CD4-positive, alpha-beta T cell treated with Interleukin-15 for 4 hours (primary cell): ENCODE measurements around the gene CHMP1A.

Experiments
- DNase-seq: peaks from one replicate; pipeline ENCODE4 v3.0.0-alpha.2; 2020; ENCODE audit warnings: low spot score

Gene CHMP1A

DNA sequence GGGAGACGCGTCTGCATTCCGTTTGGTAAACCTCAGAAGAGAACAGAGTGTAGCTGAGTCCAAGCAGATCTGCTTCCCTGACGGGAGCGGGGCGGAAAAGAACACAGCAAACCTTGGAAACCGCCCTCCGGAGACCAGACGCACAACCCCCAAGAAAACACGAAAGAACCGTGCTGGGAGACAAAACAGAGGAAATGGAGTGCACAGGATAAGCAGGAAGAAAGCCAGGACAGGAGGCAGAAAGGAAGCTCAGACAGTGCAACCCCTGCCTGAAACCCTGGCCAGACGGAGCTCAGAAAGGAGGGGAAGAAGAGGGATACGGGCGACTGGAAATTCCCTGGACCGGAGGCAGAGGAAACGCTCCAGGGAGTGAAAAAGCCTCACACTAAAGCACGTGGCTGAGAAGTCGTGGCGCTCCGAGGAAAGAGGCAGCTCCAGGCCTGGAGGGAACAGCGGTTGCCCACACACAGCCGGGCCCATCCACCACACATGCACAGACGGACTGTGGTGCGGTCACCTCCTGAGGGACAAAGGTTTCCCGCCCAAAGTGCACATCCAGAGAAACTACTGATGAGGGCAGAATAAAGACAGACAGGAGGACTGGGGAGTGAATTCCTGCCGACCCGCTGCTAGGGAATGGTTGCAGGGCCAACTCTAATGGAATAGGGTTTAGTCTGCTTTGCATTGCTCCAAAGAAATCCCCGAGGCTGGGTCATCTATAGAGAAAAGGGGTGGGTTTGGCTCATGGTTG lies 33.8 kb downstream of the CHMP1A start:
- DNase-seq = no peak

GRCh38 chr16:89621698-89622409 lies 35.7 kb downstream of the CHMP1A start:
- DNase-seq = no peak

DNA sequence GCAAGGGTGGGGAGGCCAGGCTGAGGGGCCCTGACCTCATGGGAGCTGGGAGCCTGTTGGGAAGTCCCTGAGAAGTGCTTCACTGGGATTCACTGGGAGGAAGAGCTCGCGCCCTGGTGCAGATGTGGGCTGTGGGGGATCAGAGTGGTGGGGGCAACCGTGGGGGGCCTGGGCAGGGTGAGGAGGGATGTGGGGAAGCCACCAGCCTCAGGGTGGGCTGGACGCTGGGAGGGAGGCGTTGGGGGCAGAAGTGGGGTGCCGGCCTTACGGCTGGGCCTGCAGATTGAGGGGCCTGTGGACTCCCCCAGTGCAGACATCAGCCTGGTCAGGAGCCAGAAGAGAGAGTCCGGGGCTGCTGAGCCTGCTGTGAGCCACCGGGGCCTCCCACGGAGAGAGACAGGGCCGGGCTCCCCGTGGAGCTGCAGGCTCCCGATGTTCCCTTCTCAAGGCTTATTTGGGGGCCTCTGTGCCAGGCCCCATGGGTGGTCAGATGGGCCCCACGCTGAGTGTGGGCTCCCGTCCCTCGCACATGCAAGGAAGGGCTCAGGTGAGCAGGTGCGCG lies 36.3 kb downstream of the CHMP1A start:
- no peak for DNase-seq

- no peak for DNase-seq
Measured at GRCh38 chr16:89620406-89620841, 37.1 kb downstream of the CHMP1A start.

DNA sequence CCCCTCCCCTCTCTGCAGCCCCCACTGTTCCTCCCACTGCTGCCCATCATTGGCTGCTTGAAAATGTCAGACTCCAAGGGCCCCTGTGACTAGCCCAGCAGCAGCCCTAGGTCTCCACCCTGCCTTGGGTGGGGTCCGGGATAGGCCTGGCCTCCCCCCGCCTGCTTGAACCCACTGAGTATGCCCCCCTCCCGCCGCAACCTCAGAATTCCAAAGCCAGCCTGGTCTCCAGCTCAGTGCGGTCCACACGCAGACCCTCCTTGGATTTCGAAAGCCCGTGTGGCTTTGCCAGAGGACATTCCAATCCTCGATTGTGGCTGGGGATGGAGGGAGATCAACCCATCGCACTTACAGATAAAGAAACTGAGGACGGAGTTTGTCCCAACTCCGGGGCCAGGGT lies 37.7 kb downstream of the CHMP1A start:
- DNase-seq = no peak

- DNase-seq = no peak
Measured at GRCh38 chr16:89618109-89618998, 39.2 kb downstream of the CHMP1A start.

DNA sequence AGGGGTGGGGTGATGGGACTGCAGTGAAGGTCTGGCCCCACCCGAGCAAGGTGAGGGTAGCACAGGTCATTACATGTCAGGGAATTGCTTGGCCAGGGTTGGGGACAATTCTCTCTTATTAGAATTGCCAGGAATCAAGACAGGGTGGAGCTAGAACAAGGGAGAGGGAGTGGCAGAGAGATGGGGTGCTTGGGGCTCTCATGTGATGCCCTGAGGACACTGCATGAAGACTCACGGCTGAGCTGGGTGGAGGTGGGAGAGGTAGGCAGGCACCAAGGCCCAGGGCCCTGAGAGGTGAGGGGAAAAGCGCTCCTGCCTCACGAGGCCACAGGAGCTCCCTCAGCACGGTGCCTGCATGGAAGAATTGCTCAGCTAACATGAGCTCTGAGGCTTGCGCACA lies 40.5 kb downstream of the CHMP1A start:
- no peak for DNase-seq

DNA sequence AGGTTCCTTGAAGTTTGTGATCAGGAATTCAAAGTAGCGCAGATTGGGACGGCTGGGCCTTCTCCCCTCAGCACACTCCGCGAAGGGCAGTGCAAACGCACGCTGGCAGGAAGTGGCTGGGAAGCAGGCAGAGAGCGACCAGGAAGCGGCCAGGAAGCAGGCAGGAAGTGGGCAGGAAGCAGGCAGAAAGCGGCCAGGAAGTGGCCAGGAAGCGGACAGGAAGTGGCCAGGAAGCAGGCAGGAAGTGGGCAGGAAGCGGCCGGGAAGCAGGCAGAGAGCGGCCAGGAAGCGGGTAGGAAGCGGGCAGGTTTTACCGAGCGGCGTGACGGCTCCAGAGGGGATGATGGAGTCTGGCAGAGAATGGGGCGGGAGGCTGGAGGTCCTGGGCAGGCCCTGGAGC lies 40.9 kb downstream of the CHMP1A start:
- no peak for DNase-seq

- peak; percentile 28 for DNase-seq
Measured at GRCh38 chr16:89615596-89616090, 41.9 kb downstream of the CHMP1A start.

- no peak for DNase-seq
Measured at GRCh38 chr16:89615176-89615575, 42.3 kb downstream of the CHMP1A start.

DNA sequence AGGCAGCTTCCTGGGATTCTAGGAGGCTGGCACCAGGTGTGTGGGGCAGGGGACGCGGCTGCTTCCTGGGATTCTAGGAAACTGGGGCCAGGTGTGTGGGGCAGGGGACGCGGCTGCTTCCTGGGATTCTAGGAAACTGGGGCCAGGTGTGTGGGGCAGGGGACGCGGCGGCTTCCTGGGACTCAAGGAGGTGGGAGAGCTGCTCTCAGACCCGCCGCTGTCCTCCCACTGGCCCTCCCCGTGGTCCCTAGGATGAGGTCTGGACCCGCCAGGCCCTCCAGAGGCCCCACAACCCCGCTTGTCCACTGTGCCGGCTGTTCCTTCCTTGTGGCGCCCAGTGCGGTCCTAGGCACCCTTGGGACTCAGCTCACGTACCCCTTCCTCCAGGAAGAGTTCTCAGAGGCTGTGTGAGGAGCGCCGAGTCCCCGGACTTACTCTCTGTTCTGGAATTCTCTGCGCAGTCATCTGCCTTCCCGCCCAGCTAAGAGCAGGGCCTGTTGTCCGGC lies 43.5 kb downstream of the CHMP1A start:
- no peak for DNase-seq

GRCh38 chr16:89613231-89613953 lies 44.1 kb downstream of the CHMP1A start, which contains the start of gene DPEP1:
DPEP1 (plus strand) TSS chr16:89613642; CDS start chr16:89630411, 16,769 bp downstream.
- DNase-seq = no peak

DNA sequence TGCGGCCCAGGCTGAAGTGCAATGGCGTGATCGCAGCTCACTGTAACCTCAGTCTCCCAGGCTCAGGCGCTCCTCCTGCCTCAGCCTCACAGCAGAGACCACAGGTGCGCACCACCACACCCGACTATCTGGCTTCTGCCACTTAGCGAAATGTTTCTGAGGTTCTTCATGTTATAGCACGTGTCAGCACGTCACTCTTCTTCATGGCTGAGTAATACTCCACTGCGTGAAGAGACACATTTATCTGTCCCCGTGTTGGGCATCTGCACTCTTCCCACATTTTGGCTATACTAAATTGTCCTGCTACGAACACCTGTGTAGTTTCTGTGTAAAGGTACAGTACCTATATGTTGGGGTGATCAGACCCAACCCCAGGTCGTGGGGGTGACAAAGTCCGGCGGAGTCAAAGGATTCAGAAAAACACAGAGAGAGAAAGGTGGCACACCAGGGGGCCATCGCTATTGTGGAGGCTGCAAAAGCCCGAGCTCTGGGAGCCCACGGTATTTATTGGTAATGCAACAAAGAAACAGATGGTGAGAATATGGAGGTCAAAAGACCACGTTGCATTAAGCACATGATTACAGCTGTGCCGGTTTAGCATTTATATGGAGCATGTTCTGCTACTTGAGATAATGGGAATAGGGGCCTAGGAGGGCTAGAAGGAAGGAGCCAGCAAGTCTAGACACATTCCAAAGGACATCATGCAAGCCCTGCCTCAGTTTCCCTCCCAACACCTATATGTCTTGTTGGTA lies 44.9 kb downstream of the CHMP1A start:
- no peak for DNase-seq

DNA sequence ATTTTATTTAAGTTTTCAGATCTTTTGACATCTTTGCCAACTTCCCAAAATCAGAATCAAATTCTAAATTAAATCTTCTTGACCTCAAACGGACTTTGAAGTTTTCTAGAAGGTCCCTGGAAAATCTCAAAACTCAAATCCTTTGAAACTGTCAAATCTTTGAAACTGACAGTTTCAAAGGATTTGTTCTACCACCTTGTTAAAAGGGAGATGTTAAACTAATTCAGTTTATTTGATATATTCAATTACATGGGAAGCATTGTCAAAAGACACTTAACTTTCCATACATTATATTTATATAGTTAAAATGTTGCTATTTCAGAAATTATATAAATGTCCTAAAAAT lies 47.4 kb downstream of the CHMP1A start:
- no peak for DNase-seq

- DNase-seq = no peak
Measured at GRCh38 chr16:89607937-89608740, 49.4 kb downstream of the CHMP1A start.

DNA sequence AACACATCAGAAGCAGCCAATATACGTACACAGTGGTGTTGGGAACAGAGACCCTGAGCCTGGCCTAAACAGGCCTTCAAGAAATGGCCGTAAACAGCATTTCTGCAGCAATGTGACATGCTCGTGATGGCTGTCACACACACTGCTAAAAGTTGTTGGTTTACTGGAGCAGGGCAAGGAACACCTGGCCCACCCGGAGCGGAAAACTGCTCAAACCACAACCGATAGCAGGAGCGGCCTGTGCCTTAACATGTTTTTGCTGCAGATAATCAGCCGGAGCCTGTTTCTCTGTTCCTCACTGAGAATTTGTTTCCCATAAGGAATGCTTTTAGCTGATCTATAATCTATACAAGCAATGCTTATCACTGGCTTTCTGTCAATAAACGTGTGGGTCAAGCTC lies 50.1 kb downstream of the CHMP1A start:
- no peak for DNase-seq

- no peak for DNase-seq
Measured at GRCh38 chr16:89606006-89606405, 51.5 kb downstream of the CHMP1A start.

DNA sequence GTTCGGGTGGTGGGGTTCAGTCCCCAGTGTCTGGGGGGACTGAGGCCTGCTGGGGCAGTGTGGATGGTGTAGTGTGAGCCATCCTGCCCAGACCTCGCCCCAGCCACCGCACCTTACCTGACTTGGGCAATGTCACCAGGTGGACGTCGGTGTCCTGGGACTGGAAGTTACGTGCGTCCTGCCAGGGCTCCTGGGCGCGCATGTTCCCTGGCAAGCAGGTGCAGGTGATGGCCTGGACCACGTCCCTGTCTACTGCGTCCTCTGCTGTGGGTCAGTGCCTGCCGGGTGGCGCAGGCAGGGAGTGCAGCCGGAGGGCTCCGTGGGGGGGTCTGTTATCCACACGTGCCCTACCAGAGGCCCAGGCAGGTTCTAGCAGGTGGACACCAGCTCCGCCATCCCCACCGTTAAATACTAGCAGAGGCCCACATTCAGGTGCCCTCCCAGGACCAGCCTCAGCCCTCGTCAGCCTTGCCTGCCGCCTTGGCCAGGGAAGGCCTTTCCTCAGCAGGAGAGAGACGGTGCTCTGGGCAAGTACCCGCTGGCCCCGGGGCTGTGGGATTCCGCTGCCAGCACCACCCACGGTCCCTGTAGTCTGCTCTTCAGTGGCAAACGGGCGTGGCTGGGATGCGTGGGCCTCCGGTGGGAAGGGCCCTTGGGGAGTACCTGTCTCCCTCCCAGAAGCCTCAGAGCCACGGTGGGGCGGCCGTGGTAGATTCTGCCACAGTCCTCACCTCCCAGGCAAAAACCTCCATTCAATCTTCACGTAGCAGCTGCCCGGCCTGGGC lies 52.1 kb downstream of the CHMP1A start:
- DNase-seq = no peak

- DNase-seq = no peak
Measured at GRCh38 chr16:89604764-89605163, 52.7 kb downstream of the CHMP1A start.
